ENCODE data around the gene LRP1B. TPM values are rescaled to one million over a fixed set of nuclear protein-coding genes. Genes with fewer than 3 reads are reported as not detected.

Gene LRP1B
- total RNA-seq, 1 experiment from 2014 or later = 0.52 TPM

GRCh38 chr2:140269000-140269399 is 1861.8 kb downstream of the LRP1B start:
- ChIA-PET POLR2A (no interaction called here), CTCF (no interaction called here)
- ATAC-seq (no peak), DNase-seq (ENCODE audit: low spot score) (no peak)
- no peak overlapping the region for H3K4me3 Mint-ChIP-seq
- TF ChIP-seq ESRRA (CRISPR knock-in tag; IDR thresholded peaks at IDR 0.05; ENCODE audit: borderline replicate concordance) = no peak
- no peak for TF ChIP-seq CDX4 (CRISPR knock-in tag; IDR thresholded peaks at IDR 0.05; ENCODE audit: borderline replicate concordance)
- TF ChIP-seq JAZF1 (CRISPR knock-in tag; IDR thresholded peaks at IDR 0.05) = no peak
- TF ChIP-seq E2F4 (CRISPR knock-in tag; IDR thresholded peaks at IDR 0.05; ENCODE audit: borderline replicate concordance, low read depth) = no peak
- TF ChIP-seq ZNF512 (CRISPR knock-in tag; IDR thresholded peaks at IDR 0.05; ENCODE audit: borderline replicate concordance) = no peak
- no peak for TF ChIP-seq SP1 (CRISPR knock-in tag; conservative IDR thresholded peaks at IDR 0.05)
- TF ChIP-seq ZNF121 (CRISPR knock-in tag; IDR thresholded peaks at IDR 0.05) = no peak
- no peak for TF ChIP-seq ERG (CRISPR knock-in tag; IDR thresholded peaks at IDR 0.05)
- TF ChIP-seq ZNF532 (CRISPR knock-in tag; IDR thresholded peaks at IDR 0.05; ENCODE audit: borderline replicate concordance) = no peak
- no peak for TF ChIP-seq ELF4 (CRISPR knock-in tag; IDR thresholded peaks at IDR 0.05; ENCODE audit: low read depth)
- H3K36me3 Mint-ChIP-seq = no peaks in the 10 kb centered on the region
- no peaks in the 10 kb centered on the region for H3K27me3 Mint-ChIP-seq (ENCODE audit: low read depth)
- 0 out of 2 replicates have a peak, but pooled peaks cover 2% of the 10 kb centered on the region for H3K4me1 Mint-ChIP-seq
- H3K27ac Mint-ChIP-seq = no peak overlapping the region
- H3K9me3 Mint-ChIP-seq = no peaks in the 10 kb centered on the region

GRCh38 chr2:140262908-140263307 is 1867.9 kb downstream of the LRP1B start:
- Mint-ChIP-seq H3K27ac (no peak overlapping the region), H3K9me3 (no peaks in the 10 kb centered on the region), H3K4me3 (no peak overlapping the region), H3K36me3 (no peaks in the 10 kb centered on the region), H3K4me1 (0 out of 2 replicates have a peak, but pooled peaks cover 2% of the 10 kb centered on the region), H3K27me3 (ENCODE audit: low read depth) (no peaks in the 10 kb centered on the region)
- POLR2A ChIA-PET = no interaction called here
- CTCF ChIA-PET = no interaction called here
- no peak for DNase-seq (ENCODE audit: low spot score)
- no peak for ATAC-seq
- TF ChIP-seq CREM (CRISPR knock-in tag; IDR thresholded peaks at IDR 0.05) (no peak), E2F5 (CRISPR knock-in tag; IDR thresholded peaks at IDR 0.05) (no peak), ZMAT4 (CRISPR knock-in tag; IDR thresholded peaks at IDR 0.05) (no peak), ZNF671 (CRISPR knock-in tag; IDR thresholded peaks at IDR 0.05) (no peak), AFF4 (CRISPR knock-in tag; IDR thresholded peaks at IDR 0.05; ENCODE audit: borderline replicate concordance) (no peak), NFYB (CRISPR knock-in tag; conservative IDR thresholded peaks at IDR 0.05; ENCODE audit: low read depth) (no peak), HMGA2 (CRISPR knock-in tag; IDR thresholded peaks at IDR 0.05) (no peak)

Data from WTC11 (cell line).